ES-I3 (cell line): ENCODE results near the gene TUT4.
A peak's percentile ranks its signal among the peaks of the same experiment; 100 is the strongest.

ENCODE experiments used
- H3K36me3 ChIP-seq: 2 replicates; pipeline ENCODE4 v1.6.1; 2013; ENCODE audit warnings: mild to moderate bottlenecking, low read length, control low read depth, moderate library complexity; ENCODE audit not compliant: insufficient read depth
- H3K4me1 ChIP-seq: 2 replicates; pipeline ENCODE4 v1.6.1; 2013; ENCODE audit warnings: mild to moderate bottlenecking, control low read depth, low read length; ENCODE audit not compliant: insufficient read depth
- H3K9ac ChIP-seq: 2 replicates; pipeline ENCODE4 v1.6.1; 2013; ENCODE audit warnings: low read depth, mild to moderate bottlenecking, low read length, moderate library complexity
- H3K9me3 ChIP-seq: 2 replicates; pipeline ENCODE4 v1.6.1; 2013; ENCODE audit warnings: mild to moderate bottlenecking, low read length, moderate library complexity; ENCODE audit not compliant: control insufficient read depth, insufficient read depth

The TUT4 gene

GRCh38 chr1:52554267-52554640 lies 1.4 kb upstream of the TUT4 start:
- Histone ChIP-seq H3K9me3 (no peaks in the 10 kb centered on the region), H3K4me1 (peaks cover 12% of the 10 kb centered on the region), H3K9ac (peak overlapping the region; percentile 95), H3K36me3 (no peaks in the 10 kb centered on the region)

DNA sequence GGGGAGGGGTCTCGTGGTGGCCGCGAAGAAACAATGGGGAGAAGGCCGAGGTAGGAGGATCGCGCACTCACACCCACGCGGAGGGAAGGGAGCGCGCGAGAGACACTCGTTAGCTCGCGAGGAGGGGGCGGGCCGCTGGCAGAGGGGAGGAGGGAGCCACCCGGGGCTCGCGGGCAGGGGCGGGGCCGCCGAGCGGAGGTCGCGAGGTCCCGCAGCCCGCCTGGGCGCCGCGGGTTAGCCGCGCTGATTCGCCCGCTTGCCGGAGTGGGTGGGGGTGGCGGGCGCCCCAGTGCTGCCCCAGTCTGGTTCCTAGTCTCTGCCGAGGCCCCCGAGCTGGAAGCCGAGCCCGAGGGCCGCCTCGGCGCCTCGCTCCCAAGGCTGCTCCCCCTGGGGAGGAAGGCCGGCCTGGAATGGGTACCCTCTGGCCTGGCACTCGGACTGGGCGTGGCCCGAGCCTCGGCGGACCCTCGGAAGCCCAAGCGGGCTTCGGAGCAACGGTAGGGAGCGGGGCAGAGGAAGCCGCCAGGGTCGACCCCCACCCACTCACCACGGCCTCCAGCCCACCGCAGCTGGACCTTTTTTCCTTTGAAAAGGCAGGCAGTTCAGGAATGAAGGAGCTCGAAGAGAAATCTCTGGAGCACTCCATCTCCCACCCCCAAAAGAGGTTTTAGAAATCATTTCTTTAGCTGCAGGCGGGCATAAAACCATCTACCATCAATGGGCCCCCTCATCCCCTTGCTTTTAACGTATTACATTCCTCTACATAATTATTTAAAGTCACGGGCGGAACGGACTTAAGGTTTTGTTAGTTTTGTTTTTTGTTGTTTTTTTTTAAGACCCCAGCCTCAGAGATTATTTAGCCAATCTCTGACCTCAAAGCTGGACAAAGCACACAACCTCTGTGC lies 722 bp upstream of the TUT4 start:
- Histone ChIP-seq H3K4me1 (peaks cover 18% of the 10 kb centered on the region), H3K9me3 (no peaks in the 10 kb centered on the region), H3K36me3 (no peaks in the 10 kb centered on the region), H3K9ac (peak overlapping the region; percentile 95)

DNA sequence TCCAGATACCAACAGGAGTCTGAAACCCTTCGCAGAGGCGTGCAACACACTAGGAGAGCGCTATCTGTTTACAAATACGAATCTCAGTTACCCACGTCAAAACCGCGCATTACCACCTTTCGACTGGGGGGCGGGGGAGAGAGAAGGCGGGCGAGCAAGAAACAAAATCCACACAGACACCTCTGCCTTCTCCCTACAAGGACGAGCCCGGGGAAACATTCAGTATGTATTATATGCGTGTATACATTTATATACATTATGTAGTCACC lies 722 bp downstream of the TUT4 start:
- peak overlapping the region; percentile 95 for H3K9ac ChIP-seq
- no peaks in the 10 kb centered on the region for H3K36me3 ChIP-seq
- no peaks in the 10 kb centered on the region for H3K9me3 ChIP-seq
- peaks cover 19% of the 10 kb centered on the region for H3K4me1 ChIP-seq

- H3K9ac ChIP-seq = peak overlapping the region; percentile 95
- no peaks in the 10 kb centered on the region for H3K36me3 ChIP-seq
- H3K9me3 ChIP-seq = no peaks in the 10 kb centered on the region
- peaks cover 19% of the 10 kb centered on the region for H3K4me1 ChIP-seq
Observed at GRCh38 chr1:52551507-52552235, 1.2 kb downstream of the TUT4 start.

GRCh38 chr1:52550447-52550846 lies 2.4 kb downstream of the TUT4 start:
- Histone ChIP-seq H3K4me1 (peaks cover 19% of the 10 kb centered on the region), H3K9me3 (no peaks in the 10 kb centered on the region), H3K9ac (no peak overlapping the region), H3K36me3 (no peaks in the 10 kb centered on the region)

GRCh38 chr1:52549267-52549666 lies 3.6 kb downstream of the TUT4 start:
- Histone ChIP-seq H3K4me1 (peaks cover 7% of the 10 kb centered on the region; the same call in 1 of the 2 replicates), H3K36me3 (no peaks in the 10 kb centered on the region), H3K9ac (no peak overlapping the region)

DNA sequence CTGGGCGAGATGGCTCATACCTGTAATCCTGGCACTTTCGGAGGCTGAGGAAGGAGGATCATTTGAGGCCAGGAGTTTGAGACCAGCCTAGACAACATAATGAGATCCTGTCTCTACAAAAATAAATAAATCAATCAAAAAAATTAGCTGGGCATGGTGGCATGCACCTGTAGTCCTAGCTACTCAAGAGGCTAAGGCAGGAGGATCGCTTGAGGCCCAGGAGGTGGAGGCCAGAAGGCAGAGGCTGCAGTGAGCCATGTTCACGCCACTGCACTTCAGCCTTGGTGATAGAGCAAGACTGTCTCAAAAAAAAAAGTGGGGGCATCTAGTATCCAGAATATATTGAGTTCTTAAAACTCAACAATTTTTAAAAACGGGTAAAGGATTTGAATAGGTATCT lies 6.0 kb downstream of the TUT4 start:
- Histone ChIP-seq H3K9ac (no peak overlapping the region), H3K36me3 (no peaks in the 10 kb centered on the region), H3K4me1 (peaks cover 7% of the 10 kb centered on the region; the same call in 1 of the 2 replicates), H3K9me3 (peaks cover 7% of the 10 kb centered on the region; the same call in 1 of the 2 replicates)

More at GRCh38 chr1:52549267-52549666, 3.6 kb downstream of the TUT4 start:
- peaks cover 3% of the 10 kb centered on the region; the same call in 1 of the 2 replicates for H3K9me3 ChIP-seq

DNA sequence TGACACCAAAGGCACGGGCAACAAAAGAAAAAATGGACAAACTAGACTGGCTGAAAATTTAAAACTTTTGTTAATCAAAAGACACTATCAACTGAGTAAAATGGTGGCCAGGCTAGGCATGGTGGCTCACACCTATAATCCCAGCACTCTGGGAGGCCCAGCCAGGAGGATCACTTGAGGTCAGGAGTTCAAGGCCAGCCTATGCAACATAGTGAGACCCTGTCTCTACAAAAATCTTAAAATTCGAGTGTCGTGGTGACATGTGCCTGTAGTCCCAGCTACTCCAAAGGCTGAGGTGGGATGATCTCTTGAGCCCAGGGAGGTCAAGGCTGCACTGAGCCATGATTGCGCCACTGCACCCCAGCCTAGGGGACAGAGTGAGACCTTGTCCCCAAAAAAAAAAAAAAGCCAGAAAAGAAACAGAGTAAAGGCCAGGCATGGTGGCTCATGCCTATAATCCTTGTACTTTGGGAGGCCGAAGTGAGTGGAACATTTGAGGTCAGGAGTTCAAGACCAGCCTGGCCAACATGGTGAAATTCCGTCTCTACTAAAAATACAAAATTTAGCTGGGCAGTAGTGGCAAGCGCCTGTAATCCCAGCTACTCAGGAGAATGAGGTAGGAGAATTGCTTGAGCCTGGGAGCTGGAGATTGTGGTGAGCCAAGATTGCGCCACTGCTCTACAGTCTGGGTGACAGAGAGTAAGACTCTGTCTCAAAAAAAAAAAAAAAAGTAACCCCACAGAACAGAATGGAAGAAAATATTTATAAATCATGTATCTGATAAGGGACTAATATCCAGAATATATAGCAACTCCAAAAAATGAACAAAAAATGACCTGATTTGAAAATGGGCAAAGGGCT lies 8.0 kb downstream of the TUT4 start:
- Histone ChIP-seq H3K9ac (no peak overlapping the region), H3K9me3 (peaks cover 7% of the 10 kb centered on the region; the same call in 1 of the 2 replicates), H3K4me1 (peaks cover 7% of the 10 kb centered on the region; the same call in 1 of the 2 replicates), H3K36me3 (no peaks in the 10 kb centered on the region)

DNA sequence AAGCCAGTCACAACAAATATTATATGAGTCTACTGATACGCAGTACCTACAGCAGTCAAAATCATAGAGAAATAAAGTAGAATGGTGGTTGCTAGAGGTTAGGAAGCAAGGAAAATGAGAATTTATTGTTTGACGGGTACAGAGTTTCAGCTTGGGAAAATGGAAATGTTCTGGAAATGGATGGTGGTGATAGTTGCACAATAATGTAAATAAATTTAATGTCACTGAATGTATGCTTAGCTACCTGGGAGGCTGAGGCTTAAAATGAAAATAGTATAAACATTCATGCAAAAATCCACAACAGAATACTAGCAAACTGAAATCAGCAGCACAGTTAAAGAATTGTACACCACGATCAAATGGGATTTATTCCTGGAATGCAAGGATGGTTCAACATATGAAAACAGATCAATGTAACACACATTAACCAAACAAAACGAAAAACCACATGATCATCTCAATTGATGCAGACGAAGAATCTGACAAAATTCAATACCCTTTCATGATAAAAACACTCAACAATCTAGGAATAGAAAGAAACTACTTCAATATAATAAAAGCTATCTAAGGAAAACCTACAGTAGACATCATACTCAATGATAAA lies 10.7 kb downstream of the TUT4 start:
- no peaks in the 10 kb centered on the region for H3K36me3 ChIP-seq
- H3K9me3 ChIP-seq = peaks cover 7% of the 10 kb centered on the region; the same call in 1 of the 2 replicates
- no peaks in the 10 kb centered on the region for H3K4me1 ChIP-seq
- no peak overlapping the region for H3K9ac ChIP-seq

DNA sequence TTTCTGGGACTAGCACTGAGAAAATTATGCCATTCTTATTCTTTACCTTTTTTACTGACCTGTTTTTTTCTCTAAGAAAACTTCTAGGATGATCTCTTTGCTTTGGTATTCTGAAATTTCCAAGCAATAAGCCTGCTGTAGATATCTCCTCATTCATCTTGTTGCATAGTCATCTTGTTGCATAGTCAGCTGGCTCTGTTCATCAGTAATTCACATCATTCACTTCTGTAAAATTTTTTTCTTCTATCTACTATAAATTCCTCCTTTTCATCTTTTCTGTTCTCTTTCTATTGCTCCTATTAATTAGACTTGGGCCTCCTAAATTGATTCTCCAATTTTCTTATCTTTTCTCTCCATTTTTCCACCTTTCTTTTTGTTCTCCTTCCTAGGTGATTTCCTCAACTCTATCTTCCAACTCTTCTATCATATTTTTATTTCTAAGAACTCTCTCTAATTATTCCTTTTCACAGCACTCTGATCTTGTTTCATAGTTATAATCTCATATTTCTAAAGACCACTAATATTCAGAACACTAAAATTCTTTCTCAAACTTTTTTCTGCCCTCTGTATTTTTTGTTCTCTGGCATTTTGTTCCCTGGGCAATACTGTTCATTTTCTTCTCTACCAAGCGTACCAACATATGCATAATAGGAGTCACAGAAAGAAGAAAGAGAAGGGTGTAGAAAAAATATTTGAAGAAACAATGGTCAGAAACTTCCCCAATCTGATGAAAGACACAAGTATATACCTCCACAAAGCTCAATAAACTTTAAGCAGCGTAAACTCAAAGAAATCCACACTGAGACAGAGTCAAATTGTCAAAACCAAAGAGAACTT lies 17.7 kb downstream of the TUT4 start:
- no peaks in the 10 kb centered on the region for H3K36me3 ChIP-seq
- H3K4me1 ChIP-seq = no peaks in the 10 kb centered on the region
- H3K9me3 ChIP-seq = no peaks in the 10 kb centered on the region; the same call in 1 of the 2 replicates
- H3K9ac ChIP-seq = no peak overlapping the region

DNA sequence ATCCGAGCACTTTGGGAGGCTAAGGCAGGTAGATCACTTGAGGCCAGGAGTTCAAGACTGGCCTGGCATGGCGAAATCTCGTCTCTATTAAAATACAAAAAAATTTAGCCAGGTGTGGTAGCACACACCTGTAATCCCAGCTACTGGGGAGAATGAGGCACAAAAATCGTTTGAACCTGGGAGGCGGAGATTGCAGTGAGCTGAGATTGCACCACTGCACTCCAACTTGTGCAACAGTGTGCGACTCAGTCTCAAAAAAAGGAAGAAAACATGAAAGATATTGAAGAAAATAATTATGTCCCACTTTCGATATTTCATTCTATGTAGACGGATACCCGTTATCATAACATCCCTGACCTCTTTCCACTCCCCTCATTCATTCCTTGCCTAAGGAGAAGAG lies 19.2 kb downstream of the TUT4 start:
- H3K36me3 ChIP-seq = no peaks in the 10 kb centered on the region
- no peaks in the 10 kb centered on the region for H3K4me1 ChIP-seq
- no peaks in the 10 kb centered on the region; the same call in 1 of the 2 replicates for H3K9me3 ChIP-seq
- no peak overlapping the region for H3K9ac ChIP-seq

DNA sequence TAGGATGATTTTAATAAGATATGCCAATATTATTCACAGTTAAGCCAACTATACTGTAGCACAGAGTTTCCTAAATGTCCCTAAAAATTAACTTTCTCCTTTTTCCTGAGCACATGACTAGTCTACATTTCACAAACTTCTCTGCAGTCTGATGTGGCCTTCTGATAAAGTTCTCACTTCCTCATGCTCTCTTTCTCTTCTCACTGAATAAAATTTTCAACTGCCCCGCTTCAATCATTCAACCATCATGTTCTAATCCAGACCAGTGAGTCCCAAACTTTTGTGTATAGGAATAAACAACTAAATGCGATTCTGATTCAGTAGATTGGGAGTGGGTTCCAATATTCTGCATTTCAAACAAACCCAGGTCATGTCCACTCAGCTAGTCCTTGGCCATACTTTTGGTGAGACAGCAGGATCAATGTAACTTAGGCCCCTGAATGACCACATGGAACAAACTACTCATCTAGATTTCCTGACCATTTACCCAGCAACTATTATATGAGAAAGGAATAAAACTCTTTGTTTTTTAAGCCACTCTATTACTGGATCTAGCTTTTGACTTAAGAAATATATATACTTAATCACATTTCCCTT lies 20.1 kb downstream of the TUT4 start:
- Histone ChIP-seq H3K36me3 (no peaks in the 10 kb centered on the region), H3K4me1 (no peaks in the 10 kb centered on the region), H3K9me3 (no peaks in the 10 kb centered on the region; the same call in 1 of the 2 replicates), H3K9ac (no peak overlapping the region)

- no peak overlapping the region for H3K9ac ChIP-seq
Observed at GRCh38 chr1:52532247-52532646, 20.6 kb downstream of the TUT4 start.

More at GRCh38 chr1:52532247-52532646, 20.6 kb downstream of the TUT4 start:
- Histone ChIP-seq H3K9me3 (no peaks in the 10 kb centered on the region; the same call in 1 of the 2 replicates), H3K36me3 (no peaks in the 10 kb centered on the region), H3K4me1 (no peaks in the 10 kb centered on the region)
